ENCODE data around the gene NTM.

GRCh38 chr11:132028380-132029240 is 658.2 kb downstream of the NTM start:
- TF ChIP-seq CTCF (IDR thresholded peaks at IDR 0.05; ENCODE audit: low read depth, low read length, poor library complexity, severe bottlenecking) (peak; percentile 63), EZH2phosphoT487 (IDR thresholded peaks at IDR 0.05; ENCODE audit: borderline replicate concordance, low read length) (no peak)
